ENCODE data around the gene CARNS1.
A peak's percentile ranks its signal among the peaks of the same experiment; 100 is the strongest.

Gene CARNS1

GRCh38 chr11:67376063-67376820, 39.2 kb upstream of the CARNS1 start:
- DNase-seq (ENCODE audit: low read depth in 2 of 2) = no peak

DNA sequence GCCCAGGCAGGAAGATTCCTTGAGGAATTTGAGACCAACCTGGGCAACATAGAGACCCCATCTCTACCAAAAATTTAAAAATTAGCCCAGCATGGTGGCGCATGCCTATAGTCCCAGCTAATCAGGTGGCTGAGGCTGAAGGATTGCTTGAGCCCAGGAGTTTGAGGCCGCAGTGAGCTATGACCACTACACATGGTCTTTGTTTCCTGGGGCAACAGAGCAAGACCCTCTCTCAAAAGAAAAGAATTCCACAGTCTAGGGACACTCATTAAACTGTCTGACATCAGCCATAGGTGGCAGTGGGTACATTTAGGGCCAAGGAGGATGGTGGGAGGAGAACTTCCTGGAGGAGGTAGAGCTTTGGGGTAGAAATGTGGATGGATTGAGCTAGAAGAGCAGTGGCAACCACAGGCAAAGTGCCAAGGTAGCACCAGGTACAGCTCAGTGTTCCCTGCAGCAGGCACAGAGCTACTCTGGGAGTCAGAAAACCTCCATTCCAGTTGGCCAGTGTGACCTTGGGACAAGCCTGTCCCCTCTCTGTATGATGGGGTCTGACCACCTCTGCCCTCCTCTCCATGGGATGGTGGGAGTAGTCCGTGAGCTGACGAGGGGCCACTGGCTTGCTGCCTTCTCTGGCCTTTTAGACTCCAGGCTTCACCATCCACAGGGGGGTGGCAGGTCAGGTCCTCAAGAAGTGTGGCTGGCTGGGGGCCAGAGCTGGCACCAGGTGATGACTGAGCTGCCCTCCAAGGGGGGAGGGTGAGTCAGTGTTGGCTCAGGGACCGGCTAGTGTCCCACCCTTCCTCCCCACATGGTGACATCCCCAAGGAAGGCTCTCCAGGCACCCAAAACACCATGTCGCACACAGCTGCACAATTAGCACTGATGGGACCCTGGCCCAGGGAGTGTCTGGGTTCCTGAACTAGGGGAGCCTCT, 38.3 kb upstream of the CARNS1 start:
- no peak for DNase-seq (ENCODE audit: low read depth in 2 of 2)

- DNase-seq (ENCODE audit: low read depth in 2 of 2) = no peak
Observed at GRCh38 chr11:67378544-67378943, 36.9 kb upstream of the CARNS1 start.

DNA sequence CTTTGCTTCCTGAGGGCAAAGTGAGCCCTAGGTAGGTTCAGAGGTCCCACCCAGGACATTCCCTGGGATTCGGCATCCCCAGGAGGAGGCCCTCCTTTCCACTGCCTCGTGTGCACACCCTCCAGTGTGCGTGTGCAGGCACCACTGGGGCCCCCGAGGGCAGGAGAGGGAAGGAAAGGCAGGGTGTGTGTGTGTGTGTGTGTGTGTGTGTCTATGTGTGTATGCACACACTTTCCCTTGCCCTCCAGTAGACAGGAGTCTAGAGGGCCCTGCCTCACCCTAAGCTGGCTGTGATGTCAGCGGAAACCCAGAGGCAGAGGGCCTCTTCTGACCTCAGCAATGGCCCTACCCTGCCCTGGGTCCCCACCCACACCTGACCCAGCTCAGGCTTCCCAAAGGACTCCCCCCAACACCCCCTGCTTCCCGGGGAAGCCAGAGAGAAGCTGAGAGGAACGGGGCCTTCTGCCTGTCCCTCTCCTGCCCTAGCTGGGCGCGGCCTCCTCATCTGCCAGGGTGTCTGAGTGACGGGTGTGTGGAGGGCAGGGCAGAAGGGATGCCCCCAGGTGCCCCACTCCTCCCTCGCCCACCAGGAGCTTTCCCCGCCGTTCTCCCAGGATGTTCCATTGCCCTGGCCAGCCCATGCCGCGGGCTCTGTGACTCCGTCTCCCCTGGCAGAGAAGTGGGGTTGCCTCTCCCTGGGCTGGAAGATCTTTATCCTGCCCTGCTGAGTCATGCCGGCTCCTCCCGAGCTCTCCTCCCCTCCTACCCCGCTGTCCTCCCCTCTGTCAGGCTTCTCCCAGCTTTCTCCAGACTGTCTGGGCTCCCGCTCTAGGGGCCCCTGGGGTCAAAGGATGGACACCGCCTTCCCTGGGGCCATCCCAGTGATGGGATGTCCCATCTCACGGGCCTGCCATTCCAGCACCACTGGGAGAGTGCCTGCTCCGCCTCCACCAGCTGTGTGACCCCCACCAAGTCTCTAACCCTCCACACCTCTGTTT, 36.1 kb upstream of the CARNS1 start:
- DNase-seq (ENCODE audit: low read depth in 2 of 2) = no peak

DNA sequence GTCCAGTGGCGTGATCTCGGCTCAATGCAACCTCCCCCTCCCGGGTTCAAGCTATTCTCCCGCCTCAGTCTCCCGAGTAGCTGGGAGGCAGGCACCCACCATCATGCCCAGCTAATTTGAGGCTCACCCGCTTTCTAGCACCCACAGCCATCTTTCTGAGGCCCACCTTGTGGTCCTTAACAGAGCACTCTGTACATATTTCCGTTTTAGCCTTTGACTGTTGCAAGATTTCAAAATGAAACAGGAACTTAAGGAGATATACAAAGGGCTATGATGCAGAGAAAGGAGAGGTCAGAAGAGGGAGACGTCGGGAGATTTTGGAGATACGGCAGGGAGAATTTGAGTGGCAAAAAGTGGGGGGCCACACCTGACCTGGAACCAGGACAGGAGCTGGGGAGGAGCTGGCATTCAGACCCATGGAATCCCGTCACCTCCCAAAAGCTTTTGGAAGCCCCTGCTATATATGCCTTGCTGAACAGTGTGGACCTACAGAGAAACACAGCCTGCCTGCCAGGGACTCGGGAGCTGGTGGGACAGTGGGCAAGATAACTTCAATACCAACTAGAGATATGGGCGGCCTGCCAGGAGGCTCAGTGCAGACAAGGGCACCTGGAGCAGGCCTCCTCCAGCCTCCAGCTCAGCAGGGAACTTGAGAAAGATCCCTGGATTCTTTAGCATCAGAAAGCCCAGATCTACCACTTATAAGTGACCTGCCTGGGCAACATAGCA, 34.1 kb upstream of the CARNS1 start:
- DNase-seq (ENCODE audit: low read depth in 2 of 2) = no peak

DNA sequence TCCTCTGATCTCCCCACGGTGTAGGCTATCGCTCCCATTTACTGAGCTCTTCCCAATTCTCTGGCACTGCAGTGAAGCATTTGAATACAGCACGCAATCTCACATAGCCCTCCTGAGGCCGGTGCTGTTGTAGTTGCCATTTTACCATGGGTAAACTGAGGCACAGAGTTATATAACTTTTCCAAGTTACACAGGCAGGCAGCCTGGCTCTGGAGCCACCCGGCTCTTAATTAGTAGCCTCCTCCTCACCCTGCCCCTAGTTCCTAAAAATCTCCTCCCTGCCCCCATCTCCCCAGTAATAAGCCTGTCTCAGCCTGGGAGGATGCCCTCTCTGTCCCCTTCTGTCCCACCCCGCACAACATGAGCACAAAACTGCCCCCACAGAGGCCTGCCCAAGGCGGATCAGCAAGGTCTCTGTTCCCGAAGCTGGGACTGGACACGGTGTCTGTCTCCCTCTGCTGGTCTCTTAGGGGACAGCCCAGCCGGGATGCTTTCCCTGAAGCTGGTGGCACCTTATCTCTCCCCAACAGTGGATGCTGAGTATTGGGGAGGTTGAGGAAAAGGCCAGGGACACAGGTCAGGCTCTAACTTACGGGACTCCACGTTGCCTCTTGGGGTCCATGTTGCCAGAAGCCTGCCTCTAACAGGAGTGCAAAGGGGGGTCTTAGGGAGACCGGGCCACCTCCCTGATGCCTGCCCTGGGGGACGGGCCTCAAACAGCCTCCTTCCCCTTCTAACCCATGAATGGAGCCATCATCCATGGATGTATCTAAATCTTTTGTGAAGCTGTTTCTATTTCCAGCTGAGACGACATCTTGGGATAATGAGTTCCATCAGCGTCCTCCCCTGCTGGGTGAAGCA, 33.0 kb upstream of the CARNS1 start:
- peak; percentile 61 to 71 for DNase-seq (ENCODE audit: low read depth in 2 of 2)

DNA sequence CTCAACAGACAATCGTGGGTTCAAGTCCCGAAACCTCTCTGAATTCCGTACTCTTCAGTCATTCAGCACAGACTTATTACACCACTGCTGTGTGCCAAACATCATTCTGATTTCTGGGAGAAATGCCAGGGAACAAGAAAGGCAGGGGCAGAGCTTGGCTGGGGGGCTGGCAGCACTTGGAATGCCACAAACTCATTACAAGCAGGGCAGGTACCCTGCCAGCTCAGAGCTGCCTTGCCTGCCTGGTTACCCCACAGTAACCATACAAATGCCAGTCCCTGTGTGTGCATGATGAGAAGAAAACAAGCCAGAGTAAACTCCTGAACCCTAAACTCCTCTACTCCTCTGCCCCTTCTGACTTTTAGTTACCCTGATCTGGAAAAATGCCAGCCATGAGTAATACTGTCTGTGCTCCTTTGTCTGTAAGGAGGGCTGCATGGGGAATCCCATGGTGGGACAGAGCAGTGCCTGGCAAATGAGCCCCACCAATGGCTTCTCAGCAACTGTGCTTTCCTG, 30.6 kb upstream of the CARNS1 start:
- DNase-seq (ENCODE audit: low read depth in 2 of 2) = no peak

DNA sequence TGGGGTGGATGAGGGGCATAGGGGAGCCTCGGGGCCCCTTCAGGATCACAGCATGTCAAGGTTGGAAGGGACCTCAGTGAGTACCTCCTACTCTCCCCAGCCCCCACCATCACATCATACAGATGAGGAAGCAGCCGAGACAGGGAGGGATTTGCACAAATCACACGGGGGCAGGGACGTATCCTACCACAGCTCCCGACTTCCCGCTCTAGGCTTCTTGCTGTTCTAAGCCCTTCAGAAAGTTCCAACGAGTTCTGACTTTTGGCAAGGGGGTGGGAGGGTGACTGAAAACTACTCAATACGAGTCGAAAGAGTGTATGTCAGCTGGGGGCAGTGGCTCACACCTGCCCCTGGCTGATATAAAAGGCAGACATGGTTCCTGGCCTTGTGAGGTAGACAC, 28.4 kb upstream of the CARNS1 start:
- DNase-seq (ENCODE audit: low read depth in 2 of 2) = no peak

- DNase-seq (ENCODE audit: low read depth in 2 of 2) = no peak
Observed at GRCh38 chr11:67387518-67387917, 28.0 kb upstream of the CARNS1 start.

GRCh38 chr11:67389477-67389876, 26.0 kb upstream of the CARNS1 start:
- no peak for DNase-seq (ENCODE audit: low read depth in 2 of 2)

DNA sequence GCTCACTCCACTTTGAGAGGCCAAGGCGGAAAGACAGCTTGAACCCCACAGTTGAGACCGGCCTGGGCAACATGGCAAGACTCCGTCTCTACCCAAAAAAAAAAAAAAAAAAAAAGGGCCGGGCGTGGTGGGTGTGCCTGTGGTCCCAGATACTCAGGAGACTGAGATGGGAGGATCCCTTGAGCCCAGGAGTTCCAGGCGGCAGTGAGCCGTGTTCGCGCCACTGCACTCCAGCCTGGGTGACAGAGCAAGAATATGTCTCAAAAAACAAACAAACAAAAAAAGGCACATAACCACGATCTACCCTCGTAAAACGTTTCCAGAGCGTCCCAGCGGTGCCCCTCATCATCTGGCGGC, 24.6 kb upstream of the CARNS1 start:
- no peak for DNase-seq (ENCODE audit: low read depth in 2 of 2)

DNA sequence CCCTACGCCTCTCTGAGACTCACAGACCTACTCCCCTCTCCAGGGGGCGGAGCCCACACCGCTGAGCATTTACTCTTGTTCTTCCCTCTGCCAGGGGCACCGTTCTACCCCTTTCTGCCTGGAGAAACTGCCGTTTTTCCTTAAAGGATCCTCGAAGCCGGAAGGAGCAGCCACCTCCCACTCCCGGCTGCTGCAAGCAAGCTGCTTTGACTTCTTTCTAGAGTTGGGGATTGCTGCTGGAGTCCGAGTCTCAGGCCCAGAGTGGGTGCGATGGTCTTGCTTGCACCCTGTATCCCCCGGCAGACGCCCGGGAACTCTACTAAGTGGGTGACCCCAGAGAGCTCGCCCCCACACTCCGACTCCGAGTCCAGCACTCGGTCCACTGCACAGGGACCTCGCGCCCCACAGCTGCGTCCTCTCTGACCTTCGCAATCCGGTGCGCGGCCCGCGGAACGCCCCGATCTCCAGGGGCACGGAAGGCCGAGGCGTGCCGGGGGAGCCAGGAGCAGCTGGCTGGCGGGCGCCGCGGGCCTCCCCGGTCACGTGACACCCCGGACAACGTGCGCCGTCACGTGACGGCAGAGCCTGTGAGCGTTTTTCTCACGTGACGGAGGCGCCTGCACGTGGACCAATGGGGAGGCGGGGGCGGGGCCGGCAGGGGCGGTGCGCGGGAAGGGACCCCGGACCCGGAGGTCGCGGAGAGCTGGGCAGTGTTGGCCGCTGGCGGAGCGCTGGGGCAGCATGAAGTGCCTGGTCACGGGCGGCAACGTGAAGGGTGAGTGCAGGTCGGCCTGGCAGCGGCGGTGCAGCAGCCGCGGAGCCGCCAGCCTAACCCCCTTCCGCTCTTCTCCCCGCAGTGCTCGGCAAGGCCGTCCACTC, 23.9 kb upstream of the CARNS1 start, which contains the start of gene RAD9A:
TSS of gene RAD9A (plus strand) at position 683 of the 879 bp plus-strand sequence. CDS start at position 742, 59 bp downstream.
- DNase-seq (ENCODE audit: low read depth in 2 of 2) = peak; percentile 92 to 94

DNA sequence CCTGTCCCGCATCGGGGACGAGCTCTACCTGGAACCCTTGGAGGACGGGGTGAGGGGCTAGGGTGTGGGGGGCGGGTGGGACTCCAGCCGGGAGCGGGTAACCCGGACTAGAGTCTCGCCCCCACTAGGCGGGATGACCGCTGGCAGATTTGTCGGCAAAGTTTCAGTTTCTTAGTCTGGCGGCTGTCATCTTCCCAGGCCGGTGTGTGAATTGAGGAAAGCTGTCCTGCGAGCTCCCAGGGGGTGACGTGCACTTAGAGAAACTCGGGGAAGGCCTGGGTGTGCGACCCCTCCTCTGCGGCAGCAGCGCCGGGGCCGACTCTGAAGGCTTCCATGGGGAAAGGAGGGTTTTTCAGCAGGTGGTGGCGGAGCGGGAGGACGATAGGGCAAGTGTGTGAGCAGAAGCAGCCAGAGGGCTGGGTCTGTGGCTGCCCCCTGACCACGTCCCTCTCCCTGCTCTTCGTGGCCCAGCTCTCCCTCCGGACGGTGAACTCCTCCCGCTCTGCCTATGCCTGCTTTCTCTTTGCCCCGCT, 23.2 kb upstream of the CARNS1 start:
- DNase-seq (ENCODE audit: low read depth in 2 of 2) = no peak

- DNase-seq (ENCODE audit: low read depth in 2 of 2) = no peak
Observed at GRCh38 chr11:67393437-67393836, 22.0 kb upstream of the CARNS1 start.

DNA sequence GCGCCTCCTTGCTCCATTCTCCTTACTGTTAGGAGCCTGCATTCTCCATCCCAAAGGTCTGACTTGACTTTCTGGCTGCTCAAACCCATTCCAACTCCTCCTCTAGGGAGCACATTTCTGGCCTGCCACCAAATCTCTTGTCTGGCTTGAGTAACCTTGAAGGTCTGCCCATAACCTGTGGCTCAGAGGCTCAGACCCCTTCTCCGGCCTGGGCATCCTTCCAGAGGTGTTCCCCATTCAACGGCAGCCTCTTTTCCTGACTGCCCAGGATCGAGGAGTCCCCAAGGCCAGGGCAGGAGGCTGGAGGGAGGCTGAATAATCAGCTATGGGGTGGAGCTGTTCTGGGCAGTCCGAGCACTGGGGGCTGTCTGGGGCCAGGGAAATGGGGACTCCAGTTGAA, 21.5 kb upstream of the CARNS1 start:
- no peak for DNase-seq (ENCODE audit: low read depth in 2 of 2)

DNA sequence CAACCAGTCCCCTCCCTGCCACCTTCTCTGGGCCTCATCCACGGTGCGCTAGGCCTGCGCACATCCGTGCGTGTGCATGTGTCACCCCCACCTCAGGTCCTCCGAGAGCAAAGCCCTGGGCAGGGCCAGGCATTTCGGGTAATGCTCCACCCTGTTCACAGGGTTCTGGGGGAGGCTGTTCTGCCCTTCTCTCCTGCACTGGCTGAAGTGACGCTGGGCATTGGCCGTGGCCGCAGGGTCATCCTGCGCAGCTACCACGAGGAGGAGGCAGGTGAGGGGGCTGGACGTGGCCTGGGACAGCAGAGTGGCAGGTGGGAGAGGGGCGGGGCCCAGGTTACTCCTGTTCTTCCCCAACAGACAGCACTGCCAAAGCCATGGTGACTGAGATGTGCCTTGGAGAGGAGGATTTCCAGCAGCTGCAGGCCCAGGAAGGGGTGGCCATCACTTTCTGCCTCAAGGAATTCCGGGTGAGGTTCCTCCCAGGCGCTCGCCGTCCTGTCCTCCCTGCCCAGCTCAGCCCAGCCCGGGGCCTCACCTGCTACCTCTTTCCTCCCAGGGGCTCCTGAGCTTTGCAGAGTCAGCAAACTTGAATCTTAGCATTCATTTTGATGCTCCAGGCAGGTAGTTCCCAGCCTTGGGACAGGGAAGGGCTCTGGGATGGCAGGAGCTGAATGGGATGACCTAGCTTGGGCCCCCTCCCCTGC, 19.8 kb upstream of the CARNS1 start:
- no peak for DNase-seq (ENCODE audit: low read depth in 2 of 2)

DNA sequence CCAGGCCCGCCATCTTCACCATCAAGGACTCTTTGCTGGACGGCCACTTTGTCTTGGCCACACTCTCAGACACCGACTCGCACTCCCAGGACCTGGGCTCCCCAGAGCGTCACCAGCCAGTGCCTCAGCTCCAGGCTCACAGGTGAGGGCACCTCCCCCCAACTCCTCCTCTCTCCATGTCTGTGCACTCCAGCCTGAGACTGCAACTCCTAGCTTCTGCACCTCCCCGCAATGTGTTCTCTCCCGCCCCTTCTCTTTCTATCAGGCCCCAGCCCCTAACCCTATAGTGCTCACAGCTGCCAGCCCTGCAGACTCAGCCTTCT, 19.3 kb upstream of the CARNS1 start:
- no peak for DNase-seq (ENCODE audit: low read depth in 2 of 2)

All from stimulated activated CD8-positive, alpha-beta memory T cell treated with anti-CD3 and anti-CD28 coated beads, Interleukin-15, amount 100 ng/mL, for 48 hours (primary cell).